ENCODE results near the gene ZCRB1. TPM values are rescaled to one million over a fixed set of nuclear protein-coding genes. Genes with fewer than 3 reads are reported as not detected.

ZCRB1 gene
- total RNA-seq, 1 experiment from 2014 or later: 33.9 TPM

DNA sequence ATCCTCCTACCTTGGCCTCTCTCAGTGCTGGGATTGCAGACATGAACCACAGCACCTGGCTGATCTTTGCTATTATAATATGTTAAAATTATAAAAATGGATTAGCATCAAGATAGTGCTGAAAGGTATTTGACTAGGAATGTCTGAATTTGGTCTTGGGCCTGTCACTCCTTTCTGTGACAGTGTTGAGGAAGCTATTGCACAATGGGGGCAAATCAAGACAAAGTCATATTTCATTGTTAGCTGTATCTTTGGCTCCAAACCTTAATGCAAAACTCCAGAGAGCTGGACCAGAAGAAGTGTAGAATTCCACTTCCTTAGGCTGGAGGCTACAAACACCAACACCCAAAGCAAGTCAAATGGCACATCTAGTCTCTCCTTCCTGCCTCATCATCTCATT is 42.2 kb downstream of the ZCRB1 start:
- no peaks in the 10 kb centered on the region for H3K27me3 ChIP-seq (ENCODE audit: low read length)
- intact Hi-C loops (cut with micrococcal nuclease): no loop called here
- H3K79me2 ChIP-seq (ENCODE audit: low read length): no peaks in the 10 kb centered on the region
- H3K9me2 ChIP-seq (replicated peaks; ENCODE audit: low read length): no peaks in the 10 kb centered on the region
- no peak overlapping the region for H2AFZ ChIP-seq (ENCODE audit: low read length)
- H3K4me3 ChIP-seq (ENCODE audit: low read length): no peak overlapping the region
- TF ChIP-seq, protein P1, sequence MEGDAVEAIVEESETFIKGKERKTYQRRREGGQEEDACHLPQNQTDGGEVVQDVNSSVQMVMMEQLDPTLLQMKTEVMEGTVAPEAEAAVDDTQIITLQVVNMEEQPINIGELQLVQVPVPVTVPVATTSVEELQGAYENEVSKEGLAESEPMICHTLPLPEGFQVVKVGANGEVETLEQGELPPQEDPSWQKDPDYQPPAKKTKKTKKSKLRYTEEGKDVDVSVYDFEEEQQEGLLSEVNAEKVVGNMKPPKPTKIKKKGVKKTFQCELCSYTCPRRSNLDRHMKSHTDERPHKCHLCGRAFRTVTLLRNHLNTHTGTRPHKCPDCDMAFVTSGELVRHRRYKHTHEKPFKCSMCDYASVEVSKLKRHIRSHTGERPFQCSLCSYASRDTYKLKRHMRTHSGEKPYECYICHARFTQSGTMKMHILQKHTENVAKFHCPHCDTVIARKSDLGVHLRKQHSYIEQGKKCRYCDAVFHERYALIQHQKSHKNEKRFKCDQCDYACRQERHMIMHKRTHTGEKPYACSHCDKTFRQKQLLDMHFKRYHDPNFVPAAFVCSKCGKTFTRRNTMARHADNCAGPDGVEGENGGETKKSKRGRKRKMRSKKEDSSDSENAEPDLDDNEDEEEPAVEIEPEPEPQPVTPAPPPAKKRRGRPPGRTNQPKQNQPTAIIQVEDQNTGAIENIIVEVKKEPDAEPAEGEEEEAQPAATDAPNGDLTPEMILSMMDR (conservative IDR thresholded peaks at IDR 0.05; ENCODE audit: low read depth, low read length): no peak
- TF ChIP-seq EZH2phosphoT487 (IDR thresholded peaks at IDR 0.05; ENCODE audit: borderline replicate concordance, low read length): no peak
- no peak for TF ChIP-seq EZH2 (IDR thresholded peaks at IDR 0.05; ENCODE audit: low read length, unreplicated experiment)
- no peak for DNase-seq
- no peaks in the 10 kb centered on the region for H3K36me3 ChIP-seq (ENCODE audit: low read depth, low read length)
- H3K27ac ChIP-seq (ENCODE audit: low read length): no peak overlapping the region
- ChIA-PET CTCF (no interaction called here), POLR2A (ENCODE audit: unreplicated experiment) (no interaction called here)
- H3F3A ChIP-seq (ENCODE audit: low read length, unreplicated experiment): no peaks in the 10 kb centered on the region
- H3K9me3 ChIP-seq (ENCODE audit: low read length): no peaks in the 10 kb centered on the region
- no peaks in the 10 kb centered on the region for H3K4me1 ChIP-seq (ENCODE audit: insufficient read depth, low read length)
- H3K9ac ChIP-seq (ENCODE audit: low read length): no peak overlapping the region
- H3K4me2 ChIP-seq (ENCODE audit: low read length): no peak overlapping the region
- no peaks in the 10 kb centered on the region for H4K20me1 ChIP-seq (ENCODE audit: low read length)
- BruUV-seq (replicated peaks): no TSS peak
- ATAC-seq: no peak

DNA sequence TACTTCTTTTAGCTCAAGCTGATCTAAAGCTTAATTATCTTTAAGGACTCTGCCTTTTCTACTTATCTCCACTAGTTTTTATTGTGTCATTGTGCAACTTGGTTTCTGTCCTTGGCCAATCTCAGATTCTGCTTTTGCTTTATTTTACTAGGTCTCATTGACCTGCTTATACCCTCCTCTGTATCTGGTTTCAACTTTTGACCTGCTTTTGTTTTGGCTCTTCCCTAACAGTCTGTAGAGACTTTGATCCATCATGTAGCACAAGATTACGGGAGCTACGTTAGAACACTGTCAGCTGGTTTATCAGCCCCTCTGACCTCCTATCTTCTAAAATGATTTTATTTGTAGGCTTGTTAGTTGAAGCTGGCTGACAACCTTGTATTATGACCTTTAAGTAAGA is 43.6 kb downstream of the ZCRB1 start:
- Histone ChIP-seq H3K9me3 (ENCODE audit: low read length) (no peaks in the 10 kb centered on the region), H3K27ac (ENCODE audit: low read length) (no peak overlapping the region), H4K20me1 (ENCODE audit: low read length) (no peaks in the 10 kb centered on the region), H3K4me1 (ENCODE audit: insufficient read depth, low read length) (no peaks in the 10 kb centered on the region), H2AFZ (ENCODE audit: low read length) (no peak overlapping the region), H3F3A (ENCODE audit: low read length, unreplicated experiment) (no peaks in the 10 kb centered on the region), H3K4me3 (ENCODE audit: low read length) (no peak overlapping the region), H3K79me2 (ENCODE audit: low read length) (no peaks in the 10 kb centered on the region), H3K4me2 (ENCODE audit: low read length) (no peak overlapping the region), H3K36me3 (ENCODE audit: low read depth, low read length) (no peaks in the 10 kb centered on the region), H3K9me2 (replicated peaks; ENCODE audit: low read length) (no peaks in the 10 kb centered on the region), H3K9ac (ENCODE audit: low read length) (no peak overlapping the region), H3K27me3 (ENCODE audit: low read length) (0 out of 2 replicates have a peak, but pooled peaks cover under 1% of the 10 kb centered on the region)
- TF ChIP-seq EZH2 (IDR thresholded peaks at IDR 0.05; ENCODE audit: low read length, unreplicated experiment) (no peak), EZH2phosphoT487 (IDR thresholded peaks at IDR 0.05; ENCODE audit: borderline replicate concordance, low read length) (no peak)
- TF ChIP-seq, protein P1 (conservative IDR thresholded peaks at IDR 0.05; ENCODE audit: low read depth, low read length): no peak
- no peak for DNase-seq
- POLR2A ChIA-PET (ENCODE audit: unreplicated experiment): no interaction called here
- intact Hi-C loops (cut with micrococcal nuclease): no loop called here
- no peak for ATAC-seq
- no TSS peak for BruUV-seq (replicated peaks)
- CTCF ChIA-PET: no interaction called here

GRCh38 chr12:42281844-42282243 is 44.0 kb downstream of the ZCRB1 start:
- intact Hi-C loops (cut with micrococcal nuclease): no loop called here
- no peaks in the 10 kb centered on the region for H3K9me3 ChIP-seq (ENCODE audit: low read length)
- DNase-seq: no peak
- no peak overlapping the region for H2AFZ ChIP-seq (ENCODE audit: low read length)
- H3K4me1 ChIP-seq (ENCODE audit: insufficient read depth, low read length): no peaks in the 10 kb centered on the region
- no peak overlapping the region for H3K9ac ChIP-seq (ENCODE audit: low read length)
- no peak overlapping the region for H3K27ac ChIP-seq (ENCODE audit: low read length)
- H4K20me1 ChIP-seq (ENCODE audit: low read length): no peaks in the 10 kb centered on the region
- TF ChIP-seq EZH2 (IDR thresholded peaks at IDR 0.05; ENCODE audit: low read length, unreplicated experiment) (no peak), EZH2phosphoT487 (IDR thresholded peaks at IDR 0.05; ENCODE audit: borderline replicate concordance, low read length) (no peak)
- TF ChIP-seq, protein P1 (conservative IDR thresholded peaks at IDR 0.05; ENCODE audit: low read depth, low read length): no peak
- ATAC-seq: no peak
- ChIA-PET CTCF (no interaction called here), POLR2A (ENCODE audit: unreplicated experiment) (no interaction called here)
- no peaks in the 10 kb centered on the region for H3K36me3 ChIP-seq (ENCODE audit: low read depth, low read length)
- no peaks in the 10 kb centered on the region for H3K9me2 ChIP-seq (replicated peaks; ENCODE audit: low read length)
- no TSS peak for BruUV-seq (replicated peaks)
- H3K27me3 ChIP-seq (ENCODE audit: low read length): 0 out of 2 replicates have a peak, but pooled peaks cover 2% of the 10 kb centered on the region
- no peaks in the 10 kb centered on the region for H3F3A ChIP-seq (ENCODE audit: low read length, unreplicated experiment)
- H3K4me2 ChIP-seq (ENCODE audit: low read length): no peak overlapping the region
- no peaks in the 10 kb centered on the region for H3K79me2 ChIP-seq (ENCODE audit: low read length)
- no peak overlapping the region for H3K4me3 ChIP-seq (ENCODE audit: low read length)
